OCI-LY7 (cell line): Measurements from ENCODE around the gene KCNIP1. TPM values are rescaled to one million over a fixed set of nuclear protein-coding genes. Genes with fewer than 3 reads are reported as not detected.

Source experiments
- BruUV-seq: library from RNA; stranded (reverse); fragments of 400-500 nt; replicated peaks from 2 replicates; lab custom pipeline; 2021; lab: Mats Ljungman, UMichigan
- CTCF ChIA-PET: fragments of 300-600 bp; sonication (Branson Sonifier 250); formaldehyde crosslinking; loops from one replicate; lab custom pipeline; 2022; ENCODE audit warnings: antibody characterized with exemption; ENCODE audit not compliant: unreplicated experiment; lab: Charles Lee
- POLR2A ChIA-PET: fragments of 300-600 bp; sonication (Branson Sonifier 250); formaldehyde crosslinking; loops from one replicate; lab custom pipeline; 2022; ENCODE audit warnings: antibody characterized with exemption; lab: Charles Lee
- DNase-seq: peaks from one replicate; pipeline ENCODE4 v3.0.0-alpha.2; 2015; ENCODE audit warnings: low spot score
- H2AFZ ChIP-seq: fragments of 200-600 bp; sonication (generic), shearing (Covaris generic); 2 replicates; pipeline ENCODE4 v1.6.1; 2014; ENCODE audit warnings: mild to moderate bottlenecking, antibody characterized with exemption, low read length, moderate library complexity
- H3K27ac ChIP-seq: fragments of 200-600 bp; sonication (generic); 2 replicates; pipeline ENCODE4 v1.5.1; 2014; ENCODE audit warnings: mixed run types, low read depth, mild to moderate bottlenecking, moderate library complexity, low read length, inconsistent platforms; ENCODE audit not compliant: poor library complexity, severe bottlenecking
- H3K36me3 ChIP-seq: fragments of 200-600 bp; sonication (generic); 2 replicates; pipeline ENCODE4 v1.6.1; 2014; ENCODE audit warnings: mild to moderate bottlenecking, antibody characterized with exemption, low read length, moderate library complexity, mixed read lengths; ENCODE audit not compliant: insufficient read depth
- H3K4me1 ChIP-seq: fragments of 200-600 bp; sonication (generic); 2 replicates; pipeline ENCODE4 v1.5.1; 2014; ENCODE audit warnings: mild to moderate bottlenecking, low read length; ENCODE audit not compliant: insufficient read depth, poor library complexity, severe bottlenecking
- H3K4me2 ChIP-seq: fragments of 200-600 bp; sonication (generic); 2 replicates; pipeline ENCODE4 v1.6.1; 2014; ENCODE audit warnings: mild to moderate bottlenecking, low read length
- H3K4me3 ChIP-seq: fragments of 200-600 bp; sonication (generic); 2 replicates; pipeline ENCODE4 v1.5.1; 2014; ENCODE audit warnings: mild to moderate bottlenecking, low read depth, low read length; ENCODE audit not compliant: poor library complexity, severe bottlenecking
- H3K79me2 ChIP-seq: fragments of 200-600 bp; sonication (generic); 2 replicates; pipeline ENCODE4 v1.6.1; 2016; ENCODE audit warnings: low read depth, mild to moderate bottlenecking, low read length, moderate library complexity, mixed read lengths; ENCODE audit not compliant: insufficient read depth
- H3K9me2 ChIP-seq: fragments of 200-600 bp; sonication (generic); 2 replicates; pipeline ENCODE4 v1.6.1; 2016; ENCODE audit warnings: mild to moderate bottlenecking, low read length, mixed read lengths; ENCODE audit not compliant: insufficient read depth
- H3K9me3 ChIP-seq: fragments of 200-600 bp; sonication (generic); 2 replicates; pipeline ENCODE4 v1.6.1; 2014; ENCODE audit warnings: mild to moderate bottlenecking, mixed run types, low read length, mixed read lengths
- H4K20me1 ChIP-seq: fragments of 200-600 bp; sonication (generic); 2 replicates; pipeline ENCODE4 v1.6.1; 2014; ENCODE audit warnings: mild to moderate bottlenecking, antibody characterized with exemption, low read length, moderate library complexity, mixed read lengths; ENCODE audit not compliant: insufficient read depth
- CTCF ChIP-seq: fragments of 200-600 bp; sonication (generic); conservative IDR thresholded peaks from 2 replicates; pipeline ENCODE4 v1.5.1; 2014; ENCODE audit warnings: mild to moderate bottlenecking, antibody characterized with exemption, low read length, moderate library complexity, mixed read lengths
- EZH2phosphoT487 ChIP-seq: fragments of 200-600 bp; sonication (generic); IDR thresholded peaks from 2 replicates; pipeline ENCODE4 v1.6.1; 2018; ENCODE audit warnings: low read depth, borderline replicate concordance, mild to moderate bottlenecking, mixed run types, antibody characterized with exemption, low read length, moderate library complexity, mixed read lengths
- intact Hi-C: fragments of 100-400 bp; cut with micrococcal nuclease; formaldehyde crosslinking; loops from one replicate; pipeline ENCODE4 v1.10.0; 2022; ENCODE audit not compliant: unreplicated experiment
- total RNA-seq, 2 experiments: library from RNA; depleted of rRNA in 1 of 2; stranded (reverse); fragments of >200 nt in 1 of 2; shearing (Covaris generic) in 1 of 2; gene quantifications; 2 replicates each; pipeline ENCODE4 v1.2.3, GENCODE V29; 2014 to 2022

Gene KCNIP1
- total RNA-seq, 2 experiments from 2014 or later: not detected

- H3K9me3 ChIP-seq: no peaks in the 10 kb centered on the region
- H3K36me3 ChIP-seq: no peaks in the 10 kb centered on the region
- POLR2A ChIA-PET: interaction anchor here (0.7 kb wide), 1 partner anchor 552 kb away, joined by 3 read pairs; no protein-coding TSS in a partner anchor
- no peak overlapping the region for H3K4me2 ChIP-seq
- H3K4me1 ChIP-seq: no peaks in the 10 kb centered on the region
- no peaks in the 10 kb centered on the region for H4K20me1 ChIP-seq
- DNase-seq: no peak
- CTCF ChIA-PET: no interaction called here
- TF ChIP-seq EZH2phosphoT487 (no peak), CTCF (no peak)
- H2AFZ ChIP-seq: no peak overlapping the region
- H3K4me3 ChIP-seq: no peak overlapping the region
- no peaks in the 10 kb centered on the region for H3K9me2 ChIP-seq
- no peak overlapping the region for H3K27ac ChIP-seq
- intact Hi-C loops: no loop called here
- BruUV-seq: no TSS peak
- no peaks in the 10 kb centered on the region for H3K79me2 ChIP-seq
Measured at GRCh38 chr5:170478306-170478705, 25.5 kb upstream of the KCNIP1 start.

GRCh38 chr5:170479484-170479883 lies 24.3 kb upstream of the KCNIP1 start:
- H3K4me1 ChIP-seq: no peaks in the 10 kb centered on the region
- no peaks in the 10 kb centered on the region for H3K9me3 ChIP-seq
- no peaks in the 10 kb centered on the region for H3K9me2 ChIP-seq
- H3K27ac ChIP-seq: no peak overlapping the region
- H3K4me3 ChIP-seq: no peak overlapping the region
- H3K36me3 ChIP-seq: no peaks in the 10 kb centered on the region
- no peak overlapping the region for H3K4me2 ChIP-seq
- BruUV-seq: no TSS peak
- no peaks in the 10 kb centered on the region for H4K20me1 ChIP-seq
- intact Hi-C loops: no loop called here
- no peaks in the 10 kb centered on the region for H3K79me2 ChIP-seq
- H2AFZ ChIP-seq: no peak overlapping the region
- no peak for DNase-seq
- ChIA-PET CTCF (no interaction called here), POLR2A (no interaction called here)
- no peak for TF ChIP-seq CTCF

GRCh38 chr5:170480260-170480659 lies 23.6 kb upstream of the KCNIP1 start:
- intact Hi-C loops: no loop called here
- Histone ChIP-seq H3K4me1 (no peaks in the 10 kb centered on the region), H3K79me2 (no peaks in the 10 kb centered on the region), H3K36me3 (no peaks in the 10 kb centered on the region), H3K4me2 (no peak overlapping the region), H3K9me3 (no peaks in the 10 kb centered on the region), H3K4me3 (no peak overlapping the region), H3K27ac (no peak overlapping the region), H2AFZ (no peak overlapping the region), H3K9me2 (no peaks in the 10 kb centered on the region), H4K20me1 (no peaks in the 10 kb centered on the region)
- CTCF ChIA-PET: no interaction called here
- no peak for TF ChIP-seq CTCF
- TF ChIP-seq EZH2phosphoT487: no peak
- POLR2A ChIA-PET: no interaction called here
- no TSS peak for BruUV-seq
- no peak for DNase-seq
